Urinary bladder (tissue), 4 donors: ENCODE data around the gene NISCH. TPM values are rescaled to one million over a fixed set of nuclear protein-coding genes. Genes with fewer than 3 reads are reported as not detected.

Source experiments
- DNase-seq: peaks from one replicate; pipeline ENCODE4 v3.0.0-alpha.2; 2015; ENCODE audit errors: extremely low spot score
- H3K27ac ChIP-seq: one replicate; pipeline ENCODE4 v1.5.1; 2013; ENCODE audit warnings: low read depth, mild to moderate bottlenecking, moderate library complexity
- H3K36me3 ChIP-seq: one replicate; pipeline ENCODE4 v1.6.1; 2013; ENCODE audit warnings: mild to moderate bottlenecking, moderate library complexity; ENCODE audit not compliant: insufficient read depth
- H3K4me1 ChIP-seq: one replicate; pipeline ENCODE4 v1.6.1; 2013; ENCODE audit warnings: mild to moderate bottlenecking, moderate library complexity; ENCODE audit not compliant: insufficient read depth
- H3K4me3 ChIP-seq: one replicate; pipeline ENCODE4 v1.5.1; 2013; ENCODE audit warnings: low read depth, low read length
- WGBS: extraction: QIAGEN DNeasy Blood & Tissue Kit; methylation state at CpG from one replicate; pipeline ENCODE4 v1.1.7; 2013; 5-methylcytosine and 5-hydroxymethylcytosine counted together
- polyA plus RNA-seq: library from polyadenylated mRNA; stranded (reverse); fragments of 200-250 nt; gene quantifications from one replicate; pipeline ENCODE4 v1.2.3, GENCODE V29; 2013
- total RNA-seq: library from RNA; depleted of rRNA; stranded (reverse); fragments of >200 nt; gene quantifications from one replicate; pipeline ENCODE4 v1.2.3, GENCODE V29; 2014
- donor health status: healthy with polysubstance abuse.
- donor health status: healthy.

Gene NISCH
- total and polyA plus RNA-seq, 2 donors: 83.6 to 85.3 TPM

DNA sequence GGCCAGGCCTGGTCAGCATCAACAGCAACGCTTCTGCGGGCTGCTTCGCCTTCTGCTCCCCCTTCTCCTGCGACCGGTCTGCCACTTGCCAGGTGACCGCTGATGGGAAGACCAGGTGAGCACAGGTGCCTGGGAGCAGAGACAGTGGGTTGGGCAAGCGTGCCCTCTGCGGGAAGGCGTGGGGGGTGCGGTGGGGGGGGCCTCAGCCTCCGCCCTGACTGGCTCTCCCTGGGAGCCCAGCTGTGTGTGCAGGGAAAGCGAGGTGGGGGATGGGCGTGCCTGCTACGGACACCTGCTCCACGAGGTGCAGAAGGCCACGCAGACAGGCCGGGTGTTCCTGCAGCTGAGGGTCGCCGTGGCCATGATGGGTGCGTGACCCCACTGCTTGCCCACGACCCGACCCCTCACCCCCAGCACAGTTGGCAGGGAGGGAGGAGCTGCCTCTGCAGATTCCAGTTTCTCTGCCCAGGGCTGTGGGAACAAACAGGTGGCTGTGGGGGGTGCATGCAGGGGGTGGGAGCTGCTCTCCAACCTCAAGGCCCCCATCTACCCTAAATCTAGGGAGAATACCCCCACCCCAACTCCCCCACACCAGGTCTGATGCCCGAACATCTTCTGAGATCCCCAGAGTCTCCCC is 48.5 kb downstream of the NISCH start:
- H3K4me1 ChIP-seq: no peaks in the 10 kb centered on the region
- no peaks in the 10 kb centered on the region for H3K36me3 ChIP-seq
- DNase-seq: no peak
- 71% methylated on average over 23 of the region's 23 CpGs for WGBS
- no peak overlapping the region for H3K27ac ChIP-seq
- no peak overlapping the region for H3K4me3 ChIP-seq

- no peak for DNase-seq
- Histone ChIP-seq H3K4me3 (no peak overlapping the region), H3K27ac (no peak overlapping the region), H3K4me1 (no peaks in the 10 kb centered on the region), H3K36me3 (no peaks in the 10 kb centered on the region)
- WGBS: 83% methylated on average over 10 of the region's 10 CpGs
Observed at GRCh38 chr3:52504977-52505376, 49.6 kb downstream of the NISCH start.

DNA sequence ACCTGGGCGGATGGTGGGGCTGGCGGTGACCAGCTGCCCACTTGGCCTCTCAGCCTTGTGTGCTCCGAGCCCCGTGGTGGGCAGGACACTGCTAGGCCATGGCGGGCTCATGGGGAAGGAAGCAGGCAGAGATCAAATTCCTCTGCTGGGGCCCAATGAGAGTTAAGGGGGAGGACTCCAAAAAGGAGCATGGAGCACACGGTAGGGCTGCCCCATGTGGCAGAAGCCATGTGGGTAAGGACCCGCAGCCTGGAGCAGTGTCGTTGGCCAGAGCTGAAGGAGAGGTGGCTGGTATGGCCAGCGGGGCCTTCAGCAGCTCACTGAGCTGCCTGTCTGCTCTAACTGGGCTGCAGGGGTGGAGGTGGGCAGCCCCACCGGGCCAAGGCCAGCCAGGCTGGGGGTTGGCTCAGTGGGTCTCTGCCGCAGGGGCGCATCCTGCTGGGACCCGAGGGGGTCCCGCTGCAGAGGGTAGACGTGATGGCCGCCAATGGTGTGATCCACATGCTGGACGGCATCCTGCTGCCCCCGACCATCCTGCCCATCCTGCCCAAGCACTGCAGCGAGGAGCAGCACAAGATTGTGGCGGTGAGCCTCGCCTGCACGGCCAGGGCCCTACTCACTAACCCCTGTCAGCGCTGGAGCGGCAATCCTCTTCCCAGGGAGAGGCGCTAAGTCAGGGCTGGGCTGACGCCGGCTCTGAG is 51.0 kb downstream of the NISCH start:
- WGBS: 81% methylated on average over 27 of the region's 27 CpGs
- no peaks in the 10 kb centered on the region for H3K36me3 ChIP-seq
- H3K27ac ChIP-seq: no peak overlapping the region
- no peak for DNase-seq
- no peaks in the 10 kb centered on the region for H3K4me1 ChIP-seq
- no peak overlapping the region for H3K4me3 ChIP-seq

DNA sequence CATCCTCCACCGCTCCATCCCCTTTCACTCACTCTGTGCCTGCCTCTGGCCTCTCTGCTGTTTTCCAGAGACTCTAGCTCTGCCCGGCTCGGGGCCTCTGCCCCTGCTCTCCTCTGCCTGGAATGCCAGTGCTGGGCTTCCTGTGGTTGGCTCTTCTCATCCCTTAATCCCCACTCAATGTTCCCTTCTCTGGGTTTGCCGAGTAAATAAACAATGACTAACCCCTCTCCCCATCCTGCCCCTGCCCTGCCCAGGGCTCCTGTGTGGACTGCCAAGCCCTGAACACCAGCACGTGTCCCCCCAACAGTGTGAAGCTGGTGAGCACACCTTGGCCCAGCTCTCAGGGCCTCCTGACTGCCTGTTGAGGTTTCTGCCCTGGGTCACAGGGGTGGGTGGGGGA is 52.0 kb downstream of the NISCH start:
- WGBS: 54% methylated on average over 5 of the region's 5 CpGs
- H3K4me1 ChIP-seq: no peaks in the 10 kb centered on the region
- H3K4me3 ChIP-seq: no peak overlapping the region
- DNase-seq: no peak
- no peaks in the 10 kb centered on the region for H3K36me3 ChIP-seq
- no peak overlapping the region for H3K27ac ChIP-seq

- H3K27ac ChIP-seq: no peak overlapping the region
- no peaks in the 10 kb centered on the region for H3K4me1 ChIP-seq
- DNase-seq: no peak
- H3K4me3 ChIP-seq: no peak overlapping the region
- no peaks in the 10 kb centered on the region for H3K36me3 ChIP-seq
- WGBS: 69% methylated on average over 12 of the region's 12 CpGs
Observed at GRCh38 chr3:52509753-52510328, 54.4 kb downstream of the NISCH start.

- WGBS: 91% methylated on average over 7 of the region's 7 CpGs
- H3K27ac ChIP-seq: no peak overlapping the region
Observed at GRCh38 chr3:52511509-52511908, 56.1 kb downstream of the NISCH start.

GRCh38 chr3:52512105-52512504 is 56.7 kb downstream of the NISCH start:
- Histone ChIP-seq H3K27ac (no peak overlapping the region), H3K4me1 (no peaks in the 10 kb centered on the region), H3K4me3 (no peak overlapping the region), H3K36me3 (no peaks in the 10 kb centered on the region)
- WGBS: 64% methylated on average over 8 of the region's 8 CpGs
- no peak for DNase-seq

More at GRCh38 chr3:52511509-52511908, 56.1 kb downstream of the NISCH start:
- Histone ChIP-seq H3K4me3 (no peak overlapping the region), H3K4me1 (no peaks in the 10 kb centered on the region), H3K36me3 (no peaks in the 10 kb centered on the region)
- DNase-seq: no peak

- WGBS: 66% methylated on average over 17 of the region's 17 CpGs
- Histone ChIP-seq H3K4me3 (no peak overlapping the region), H3K27ac (no peak overlapping the region), H3K36me3 (no peaks in the 10 kb centered on the region), H3K4me1 (no peaks in the 10 kb centered on the region)
- DNase-seq: no peak
Observed at GRCh38 chr3:52512727-52513126, 57.3 kb downstream of the NISCH start.

GRCh38 chr3:52513281-52513680 is 57.9 kb downstream of the NISCH start:
- Histone ChIP-seq H3K27ac (no peak overlapping the region), H3K4me1 (no peaks in the 10 kb centered on the region), H3K36me3 (no peaks in the 10 kb centered on the region), H3K4me3 (no peak overlapping the region)
- 90% methylated on average over 7 of the region's 7 CpGs for WGBS
- DNase-seq: no peak

DNA sequence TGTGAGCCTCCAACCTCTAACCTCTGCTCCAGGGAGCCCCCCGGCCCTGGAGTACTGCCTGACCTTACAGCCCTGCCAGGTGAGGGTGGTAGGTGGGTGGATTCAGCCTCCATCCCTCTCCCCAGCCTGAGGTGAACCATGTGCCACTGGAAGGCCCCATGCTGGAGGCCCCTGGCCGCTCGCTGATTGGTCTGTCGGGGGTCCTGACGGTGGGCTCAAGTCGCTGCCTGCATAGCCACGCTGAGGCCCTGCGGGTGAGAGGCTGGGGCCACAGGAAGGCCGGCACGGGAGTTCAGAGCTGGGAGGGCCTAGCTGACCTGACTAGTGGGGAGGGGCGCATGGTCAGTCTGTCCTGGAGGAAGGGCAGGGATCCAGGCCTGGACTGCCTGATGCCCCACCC is 59.2 kb downstream of the NISCH start:
- no peaks in the 10 kb centered on the region for H3K4me1 ChIP-seq
- no peak overlapping the region for H3K27ac ChIP-seq
- no peak overlapping the region for H3K4me3 ChIP-seq
- WGBS: 86% methylated on average over 11 of the region's 11 CpGs
- DNase-seq: no peak
- H3K36me3 ChIP-seq: no peaks in the 10 kb centered on the region

DNA sequence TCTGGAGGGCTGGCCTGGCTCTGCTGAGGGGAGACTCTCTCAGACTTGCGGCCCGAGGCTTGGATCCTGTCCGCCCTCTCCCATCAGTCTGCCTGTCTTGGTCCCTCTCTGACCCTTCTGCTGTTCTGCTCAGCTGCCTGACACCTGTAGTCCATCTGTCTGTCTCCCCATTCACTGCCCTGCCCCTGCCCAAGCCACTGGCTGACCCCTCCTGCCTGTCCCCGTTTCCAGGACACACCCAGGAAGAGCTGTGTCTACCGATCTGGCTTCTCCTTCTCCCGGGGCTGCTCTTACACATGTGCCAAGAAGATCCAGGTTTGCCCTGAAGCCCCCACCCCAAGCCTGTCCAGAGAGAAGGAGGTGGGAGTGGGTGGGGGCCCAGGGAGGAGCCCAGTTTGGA is 59.8 kb downstream of the NISCH start:
- Histone ChIP-seq H3K4me3 (no peak overlapping the region), H3K4me1 (no peaks in the 10 kb centered on the region), H3K36me3 (no peaks in the 10 kb centered on the region), H3K27ac (no peak overlapping the region)
- 57% methylated on average over 6 of the region's 6 CpGs for whole genome bisulfite sequencing
- no peak for DNase-seq

GRCh38 chr3:52516509-52517195 is 61.2 kb downstream of the NISCH start:
- no peak for DNase-seq
- no peaks in the 10 kb centered on the region for H3K36me3 ChIP-seq
- 96% methylated on average over 19 of the region's 19 CpGs for WGBS
- no peaks in the 10 kb centered on the region for H3K4me1 ChIP-seq
- H3K4me3 ChIP-seq: no peak overlapping the region
- H3K27ac ChIP-seq: no peak overlapping the region

DNA sequence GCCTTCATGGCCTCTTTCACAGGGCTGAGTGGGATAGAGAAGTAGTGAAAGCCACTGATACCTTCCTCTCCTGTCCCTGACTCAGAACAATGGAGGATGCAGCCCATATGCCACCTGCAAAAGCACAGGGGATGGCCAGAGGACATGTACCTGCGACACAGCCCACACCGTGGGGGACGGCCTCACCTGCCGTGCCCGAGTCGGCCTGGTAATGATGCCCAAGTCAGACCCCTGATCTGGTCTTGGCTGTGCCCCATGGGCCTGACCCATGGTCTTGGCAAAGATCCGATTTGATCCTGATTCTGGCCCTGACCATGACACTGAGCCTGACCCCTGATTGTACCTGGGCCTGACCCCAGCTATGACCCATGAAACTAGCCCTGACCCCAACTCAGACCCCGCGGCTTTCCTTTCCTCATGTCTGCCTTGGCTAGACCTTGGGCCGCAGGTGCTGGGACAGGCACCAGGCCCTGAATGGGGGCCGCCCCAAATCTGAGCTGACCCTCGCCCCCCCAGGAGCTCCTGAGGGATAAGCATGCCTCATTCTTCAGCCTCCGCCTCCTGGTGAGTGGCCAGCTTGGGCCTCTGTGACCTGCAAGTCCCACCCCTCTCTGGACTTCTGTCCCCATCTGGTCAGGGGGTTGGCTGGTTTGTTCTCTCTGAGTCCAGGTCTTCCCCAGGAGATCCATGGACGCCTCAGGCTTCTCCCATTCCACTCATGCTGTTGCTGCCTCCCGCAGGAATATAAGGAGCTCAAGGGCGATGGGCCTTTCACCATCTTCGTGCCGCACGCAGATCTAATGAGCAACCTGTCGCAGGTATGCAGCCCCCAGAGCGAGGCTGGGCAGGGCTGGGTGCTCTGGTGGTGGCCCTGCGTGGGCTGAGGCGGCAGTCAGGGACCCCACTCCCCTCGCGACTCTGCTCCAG is 62.7 kb downstream of the NISCH start:
- no peaks in the 10 kb centered on the region for H3K4me1 ChIP-seq
- 84% methylated on average over 25 of the region's 25 CpGs for WGBS
- H3K4me3 ChIP-seq: no peak overlapping the region
- no peak overlapping the region for H3K27ac ChIP-seq
- no peak for DNase-seq
- no peaks in the 10 kb centered on the region for H3K36me3 ChIP-seq
